ENCODE data around the gene WDR49.

The WDR49 gene

GRCh38 chr3:167572991-167573390 lies 80.8 kb downstream of the WDR49 start:
- no peak for TF ChIP-seq CTCF (IDR thresholded peaks at IDR 0.05; ENCODE audit: borderline replicate concordance, control extremely low read depth, extremely low read depth, insufficient read depth, missing control alignments)
- in situ Hi-C loops (cut with MboI; ENCODE audit: low sequenced_read_pairs, unreplicated experiment): no loop called here
- DNase-seq (ENCODE audit: low spot score): no peak

- no peak for TF ChIP-seq CTCF (IDR thresholded peaks at IDR 0.05; ENCODE audit: borderline replicate concordance, control extremely low read depth, extremely low read depth, insufficient read depth, missing control alignments)
- in situ Hi-C loops (cut with MboI; ENCODE audit: low sequenced_read_pairs, unreplicated experiment): no loop called here
- no peak for DNase-seq (ENCODE audit: low spot score)
Observed at GRCh38 chr3:167568634-167569033, 85.1 kb downstream of the WDR49 start.

- in situ Hi-C loops (cut with MboI; ENCODE audit: low sequenced_read_pairs, unreplicated experiment): no loop called here
- TF ChIP-seq CTCF (IDR thresholded peaks at IDR 0.05; ENCODE audit: borderline replicate concordance, control extremely low read depth, extremely low read depth, insufficient read depth, missing control alignments): no peak
- no peak for DNase-seq (ENCODE audit: low spot score)
Observed at GRCh38 chr3:167565489-167565888, 88.3 kb downstream of the WDR49 start.

GRCh38 chr3:167564612-167565011 lies 89.1 kb downstream of the WDR49 start:
- no peak for TF ChIP-seq CTCF (IDR thresholded peaks at IDR 0.05; ENCODE audit: borderline replicate concordance, control extremely low read depth, extremely low read depth, insufficient read depth, missing control alignments)
- DNase-seq (ENCODE audit: low spot score): no peak
- in situ Hi-C loops (cut with MboI; ENCODE audit: low sequenced_read_pairs, unreplicated experiment): no loop called here

GRCh38 chr3:167559924-167560323 lies 93.8 kb downstream of the WDR49 start:
- TF ChIP-seq CTCF (IDR thresholded peaks at IDR 0.05; ENCODE audit: borderline replicate concordance, control extremely low read depth, extremely low read depth, insufficient read depth, missing control alignments): no peak
- in situ Hi-C loops (cut with MboI; ENCODE audit: low sequenced_read_pairs, unreplicated experiment): no loop called here
- DNase-seq (ENCODE audit: low spot score): no peak

GRCh38 chr3:167554898-167555297 lies 98.8 kb downstream of the WDR49 start:
- in situ Hi-C loops (cut with MboI; ENCODE audit: low sequenced_read_pairs, unreplicated experiment): no loop called here
- no peak for DNase-seq (ENCODE audit: low spot score)
- TF ChIP-seq CTCF (IDR thresholded peaks at IDR 0.05; ENCODE audit: borderline replicate concordance, control extremely low read depth, extremely low read depth, insufficient read depth, missing control alignments): no peak

GRCh38 chr3:167538081-167538480 lies 115.7 kb downstream of the WDR49 start:
- DNase-seq (ENCODE audit: low spot score): no peak
- TF ChIP-seq CTCF (IDR thresholded peaks at IDR 0.05; ENCODE audit: borderline replicate concordance, control extremely low read depth, extremely low read depth, insufficient read depth, missing control alignments): no peak
- in situ Hi-C loops (cut with MboI; ENCODE audit: low sequenced_read_pairs, unreplicated experiment): no loop called here
